Measurements from ENCODE around the gene MED31.

The MED31 gene

GRCh38 chr17:6683730-6684459 is 32.5 kb upstream of the MED31 start:
- in situ Hi-C loops (cut with MboI; ENCODE audit: low sequenced_read_pairs) = no loop called here
- Histone ChIP-seq H3K27me3 (ENCODE audit: low read depth) (no peaks in the 10 kb centered on the region), H3K36me3 (replicated peaks) (no peaks in the 10 kb centered on the region), H3K4me3 (no peak overlapping the region), H3K4me1 (no peaks in the 10 kb centered on the region), H3K9me3 (no peaks in the 10 kb centered on the region)
- DNase-seq (ENCODE audit: low spot score in 2 of 2) = no peak

GRCh38 chr17:6683081-6683684 is 31.8 kb upstream of the MED31 start:
- H3K27me3 ChIP-seq (ENCODE audit: low read depth) = no peaks in the 10 kb centered on the region

GRCh38 chr17:6682339-6682738 is 30.9 kb upstream of the MED31 start:
- Histone ChIP-seq H3K9me3 (no peaks in the 10 kb centered on the region), H3K4me1 (no peaks in the 10 kb centered on the region), H3K4me3 (no peak overlapping the region), H3K36me3 (replicated peaks) (no peaks in the 10 kb centered on the region), H3K27me3 (ENCODE audit: low read depth) (no peaks in the 10 kb centered on the region)
- in situ Hi-C loops (cut with MboI; ENCODE audit: low sequenced_read_pairs) = no loop called here
- DNase-seq (ENCODE audit: low spot score in 2 of 2) = no peak

More at GRCh38 chr17:6683081-6683684, 31.8 kb upstream of the MED31 start:
- no peaks in the 10 kb centered on the region for H3K9me3 ChIP-seq
- in situ Hi-C loops (cut with MboI; ENCODE audit: low sequenced_read_pairs) = no loop called here
- H3K36me3 ChIP-seq (replicated peaks) = no peaks in the 10 kb centered on the region
- H3K4me1 ChIP-seq = no peaks in the 10 kb centered on the region
- H3K4me3 ChIP-seq = no peak overlapping the region
- DNase-seq (ENCODE audit: low spot score in 2 of 2) = no peak

GRCh38 chr17:6681671-6682070 is 30.3 kb upstream of the MED31 start:
- in situ Hi-C loops (cut with MboI; ENCODE audit: low sequenced_read_pairs) = no loop called here
- Histone ChIP-seq H3K4me1 (no peaks in the 10 kb centered on the region), H3K27me3 (ENCODE audit: low read depth) (no peaks in the 10 kb centered on the region), H3K36me3 (replicated peaks) (no peaks in the 10 kb centered on the region), H3K4me3 (no peak overlapping the region), H3K9me3 (no peaks in the 10 kb centered on the region)
- DNase-seq (ENCODE audit: low spot score in 2 of 2) = no peak

GRCh38 chr17:6681176-6681575 is 29.8 kb upstream of the MED31 start:
- no peak for DNase-seq (ENCODE audit: low spot score in 2 of 2)
- Histone ChIP-seq H3K9me3 (no peaks in the 10 kb centered on the region), H3K4me1 (no peaks in the 10 kb centered on the region), H3K27me3 (ENCODE audit: low read depth) (no peaks in the 10 kb centered on the region), H3K36me3 (replicated peaks) (no peaks in the 10 kb centered on the region), H3K4me3 (no peak overlapping the region)
- in situ Hi-C loops (cut with MboI; ENCODE audit: low sequenced_read_pairs) = no loop called here

- no peaks in the 10 kb centered on the region for H3K4me1 ChIP-seq
- no peak for DNase-seq (ENCODE audit: low spot score in 2 of 2)
- in situ Hi-C loops (cut with MboI; ENCODE audit: low sequenced_read_pairs) = no loop called here
These were observed 27.8 kb upstream of the MED31 start for GRCh38 chr17:6679241-6679640.

GRCh38 chr17:6677946-6678345 is 26.5 kb upstream of the MED31 start:
- no peaks in the 10 kb centered on the region for H3K36me3 ChIP-seq (replicated peaks)
- in situ Hi-C loops (cut with MboI; ENCODE audit: low sequenced_read_pairs) = no loop called here
- no peaks in the 10 kb centered on the region for H3K4me1 ChIP-seq
- DNase-seq (ENCODE audit: low spot score in 2 of 2) = no peak
- no peak overlapping the region for H3K4me3 ChIP-seq
- H3K9me3 ChIP-seq = no peaks in the 10 kb centered on the region
- no peaks in the 10 kb centered on the region for H3K27me3 ChIP-seq (ENCODE audit: low read depth)

More at GRCh38 chr17:6679241-6679640, 27.8 kb upstream of the MED31 start:
- Histone ChIP-seq H3K9me3 (no peaks in the 10 kb centered on the region), H3K36me3 (replicated peaks) (no peaks in the 10 kb centered on the region), H3K27me3 (ENCODE audit: low read depth) (no peaks in the 10 kb centered on the region), H3K4me3 (no peak overlapping the region)

- no peaks in the 10 kb centered on the region for H3K27me3 ChIP-seq (ENCODE audit: low read depth)
- in situ Hi-C loops (cut with MboI; ENCODE audit: low sequenced_read_pairs) = no loop called here
- no peak overlapping the region for H3K4me3 ChIP-seq
- no peaks in the 10 kb centered on the region for H3K36me3 ChIP-seq (replicated peaks)
- H3K9me3 ChIP-seq = no peaks in the 10 kb centered on the region
- no peaks in the 10 kb centered on the region for H3K4me1 ChIP-seq
- DNase-seq (ENCODE audit: low spot score in 2 of 2) = no peak
These were observed 25.9 kb upstream of the MED31 start for GRCh38 chr17:6677158-6677831.

GRCh38 chr17:6676802-6677157 is 25.4 kb upstream of the MED31 start:
- no peak for DNase-seq (ENCODE audit: low spot score in 2 of 2)
- Histone ChIP-seq H3K27me3 (ENCODE audit: low read depth) (no peaks in the 10 kb centered on the region), H3K4me3 (no peak overlapping the region), H3K36me3 (replicated peaks) (no peaks in the 10 kb centered on the region), H3K4me1 (no peaks in the 10 kb centered on the region), H3K9me3 (no peaks in the 10 kb centered on the region)
- in situ Hi-C loops (cut with MboI; ENCODE audit: low sequenced_read_pairs) = no loop called here

GRCh38 chr17:6675201-6675825 is 23.9 kb upstream of the MED31 start:
- Histone ChIP-seq H3K9me3 (no peaks in the 10 kb centered on the region), H3K36me3 (replicated peaks) (no peaks in the 10 kb centered on the region), H3K4me3 (no peak overlapping the region), H3K27me3 (ENCODE audit: low read depth) (no peaks in the 10 kb centered on the region), H3K4me1 (no peaks in the 10 kb centered on the region)
- DNase-seq (ENCODE audit: low spot score in 2 of 2) = no peak
- in situ Hi-C loops (cut with MboI; ENCODE audit: low sequenced_read_pairs) = no loop called here

GRCh38 chr17:6674586-6674985 is 23.2 kb upstream of the MED31 start:
- Histone ChIP-seq H3K36me3 (replicated peaks) (no peaks in the 10 kb centered on the region), H3K27me3 (ENCODE audit: low read depth) (no peaks in the 10 kb centered on the region), H3K4me1 (no peaks in the 10 kb centered on the region), H3K9me3 (no peaks in the 10 kb centered on the region), H3K4me3 (no peak overlapping the region)
- DNase-seq (ENCODE audit: low spot score in 2 of 2) = no peak
- in situ Hi-C loops (cut with MboI; ENCODE audit: low sequenced_read_pairs) = loop anchor here (25.0 kb wide), 1 partner anchor 488 kb away; no protein-coding TSS in a partner anchor

- Histone ChIP-seq H3K36me3 (replicated peaks) (no peaks in the 10 kb centered on the region), H3K27me3 (ENCODE audit: low read depth) (no peaks in the 10 kb centered on the region), H3K4me1 (no peaks in the 10 kb centered on the region), H3K9me3 (no peaks in the 10 kb centered on the region), H3K4me3 (no peak overlapping the region)
- DNase-seq (ENCODE audit: low spot score in 2 of 2) = no peak
- in situ Hi-C loops (cut with MboI; ENCODE audit: low sequenced_read_pairs) = loop anchor here (25.0 kb wide), 1 partner anchor 491 kb away; no protein-coding TSS in a partner anchor
These were observed 20.0 kb upstream of the MED31 start for GRCh38 chr17:6671431-6671830.

- no peaks in the 10 kb centered on the region for H3K9me3 ChIP-seq
- in situ Hi-C loops (cut with MboI; ENCODE audit: low sequenced_read_pairs) = loop anchor here (25.0 kb wide), 1 partner anchor 491 kb away; no protein-coding TSS in a partner anchor
- no peaks in the 10 kb centered on the region for H3K36me3 ChIP-seq (replicated peaks)
These were observed 19.6 kb upstream of the MED31 start for GRCh38 chr17:6670999-6671398.

GRCh38 chr17:6670571-6670970 is 19.2 kb upstream of the MED31 start:
- H3K27me3 ChIP-seq (ENCODE audit: low read depth) = no peaks in the 10 kb centered on the region
- no peaks in the 10 kb centered on the region for H3K9me3 ChIP-seq
- H3K4me1 ChIP-seq = no peaks in the 10 kb centered on the region
- no peak overlapping the region for H3K4me3 ChIP-seq
- in situ Hi-C loops (cut with MboI; ENCODE audit: low sequenced_read_pairs) = loop anchor here (25.0 kb wide), 1 partner anchor 492 kb away; no protein-coding TSS in a partner anchor
- H3K36me3 ChIP-seq (replicated peaks) = no peaks in the 10 kb centered on the region
- no peak for DNase-seq (ENCODE audit: low spot score in 2 of 2)

More at GRCh38 chr17:6670999-6671398, 19.6 kb upstream of the MED31 start:
- Histone ChIP-seq H3K4me1 (no peaks in the 10 kb centered on the region), H3K4me3 (no peak overlapping the region), H3K27me3 (ENCODE audit: low read depth) (no peaks in the 10 kb centered on the region)
- no peak for DNase-seq (ENCODE audit: low spot score in 2 of 2)

All from HAP-1 (cell line).